KMS-11 (cell line): Measurements from ENCODE around the gene POLR2L.
A peak's percentile ranks its signal among the peaks of the same experiment; 100 is the strongest.

Experiments
- H2AFZ ChIP-seq: fragments of 200-600 bp; sonication (generic); 2 replicates; pipeline ENCODE4 v1.6.1; 2016; ENCODE audit warnings: antibody characterized with exemption, mixed run types, low read depth
- H3K27ac ChIP-seq: fragments of 200-600 bp; sonication (generic); 2 replicates; pipeline ENCODE4 v1.6.1; 2016; ENCODE audit warnings: mild to moderate bottlenecking, mixed run types
- H3K27me3 ChIP-seq: fragments of 200-600 bp; sonication (generic); 2 replicates; pipeline ENCODE4 v1.6.1; 2017; ENCODE audit warnings: mild to moderate bottlenecking, low read depth, mixed run types, moderate library complexity; ENCODE audit not compliant: insufficient read depth
- H3K36me3 ChIP-seq: fragments of 200-600 bp; sonication (generic); 2 replicates; pipeline ENCODE4 v1.6.1; 2017; ENCODE audit warnings: mild to moderate bottlenecking, mixed run types; ENCODE audit not compliant: insufficient read depth
- H3K4me1 ChIP-seq: fragments of 200-600 bp; sonication (generic); 2 replicates; pipeline ENCODE4 v1.6.1; 2016; ENCODE audit warnings: mild to moderate bottlenecking, low read depth, mixed run types; ENCODE audit not compliant: poor library complexity, severe bottlenecking
- H3K4me2 ChIP-seq: fragments of 200-600 bp; sonication (generic); 2 replicates; pipeline ENCODE4 v1.7.0; 2016; ENCODE audit warnings: mild to moderate bottlenecking, mixed run types
- H3K4me3 ChIP-seq: fragments of 200-600 bp; sonication (generic); IDR thresholded peaks from 2 replicates; pipeline ENCODE4 v1.6.1; 2017; ENCODE audit warnings: low read depth, low read length, mixed read lengths; ENCODE audit not compliant: insufficient read depth
- H3K79me2 ChIP-seq: fragments of 200-600 bp; sonication (generic); 2 replicates; pipeline ENCODE4 v1.6.1; 2016; ENCODE audit warnings: low read depth, mixed run types; ENCODE audit not compliant: insufficient read depth
- H3K9ac ChIP-seq: fragments of 200-600 bp; sonication (generic); 2 replicates; pipeline ENCODE4 v1.6.1; 2016; ENCODE audit warnings: mild to moderate bottlenecking, mixed run types
- H4K20me1 ChIP-seq: fragments of 200-600 bp; sonication (generic); 2 replicates; pipeline ENCODE4 v1.6.1; 2016; ENCODE audit warnings: mild to moderate bottlenecking, mixed run types; ENCODE audit not compliant: insufficient read depth
- TF ChIP-seq, protein P1 (sequence below): fragments of 200-600 bp; sonication (generic); conservative IDR thresholded peaks from 2 replicates; pipeline ENCODE4 v1.6.1; 2017; ENCODE audit warnings: low read depth, mild to moderate bottlenecking, antibody characterized with exemption, low read length, moderate library complexity, mixed read lengths

POLR2L gene

DNA sequence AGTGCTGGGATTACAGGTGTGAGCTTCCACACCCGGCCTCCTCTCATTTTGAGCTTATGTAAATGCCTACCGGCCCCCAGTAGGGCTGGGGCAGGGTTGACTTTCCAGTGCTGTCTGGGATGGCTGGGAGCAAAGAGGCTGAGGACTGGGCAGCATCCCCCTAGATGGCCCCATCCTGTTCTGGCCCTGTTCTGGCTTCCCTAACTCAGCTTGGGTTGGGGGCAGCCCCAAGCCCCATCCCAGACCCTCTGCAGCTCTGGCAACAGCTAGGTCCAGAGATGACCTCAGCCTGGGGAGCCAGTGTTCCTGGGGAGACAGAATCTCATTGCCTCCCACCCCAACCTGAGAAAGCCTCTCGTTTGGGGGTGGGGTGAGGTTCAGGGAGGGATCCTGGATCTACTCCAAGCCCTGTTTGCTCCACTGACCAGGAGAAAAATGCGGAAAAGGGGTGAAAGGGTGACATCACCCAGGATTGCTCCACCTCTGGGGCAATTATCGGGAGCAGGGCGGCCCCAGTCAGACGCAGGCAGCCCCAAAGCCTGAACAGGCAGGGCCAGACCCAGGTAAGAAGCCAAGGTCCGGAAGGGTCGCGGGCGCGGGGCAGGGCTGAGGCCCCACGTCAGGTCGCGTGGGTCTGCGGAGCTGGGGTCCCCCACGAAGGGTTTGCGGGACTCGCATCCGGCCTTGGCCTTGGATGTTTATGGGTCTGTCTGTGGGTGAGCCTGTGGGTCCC lies 23.8 kb downstream of the POLR2L start, which contains the start of gene PNPLA2:
Gene PNPLA2 (plus strand): TSS at position 519 of the 733 bp plus-strand sequence. CDS start 805 bp downstream, outside the sequence.
- peak within 1 kb of the TSS; percentile 66 for H3K9ac ChIP-seq
- peak within 1 kb of the TSS; percentile 81 for H3K4me2 ChIP-seq
- H3K79me2 ChIP-seq: no peaks in the 10 kb centered on the region; the same call in 1 of the 2 replicates
- TF ChIP-seq, protein P1, sequence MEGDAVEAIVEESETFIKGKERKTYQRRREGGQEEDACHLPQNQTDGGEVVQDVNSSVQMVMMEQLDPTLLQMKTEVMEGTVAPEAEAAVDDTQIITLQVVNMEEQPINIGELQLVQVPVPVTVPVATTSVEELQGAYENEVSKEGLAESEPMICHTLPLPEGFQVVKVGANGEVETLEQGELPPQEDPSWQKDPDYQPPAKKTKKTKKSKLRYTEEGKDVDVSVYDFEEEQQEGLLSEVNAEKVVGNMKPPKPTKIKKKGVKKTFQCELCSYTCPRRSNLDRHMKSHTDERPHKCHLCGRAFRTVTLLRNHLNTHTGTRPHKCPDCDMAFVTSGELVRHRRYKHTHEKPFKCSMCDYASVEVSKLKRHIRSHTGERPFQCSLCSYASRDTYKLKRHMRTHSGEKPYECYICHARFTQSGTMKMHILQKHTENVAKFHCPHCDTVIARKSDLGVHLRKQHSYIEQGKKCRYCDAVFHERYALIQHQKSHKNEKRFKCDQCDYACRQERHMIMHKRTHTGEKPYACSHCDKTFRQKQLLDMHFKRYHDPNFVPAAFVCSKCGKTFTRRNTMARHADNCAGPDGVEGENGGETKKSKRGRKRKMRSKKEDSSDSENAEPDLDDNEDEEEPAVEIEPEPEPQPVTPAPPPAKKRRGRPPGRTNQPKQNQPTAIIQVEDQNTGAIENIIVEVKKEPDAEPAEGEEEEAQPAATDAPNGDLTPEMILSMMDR: no peak
- H3K4me3 ChIP-seq: no peak within 1 kb of the TSS
- peak within 1 kb of the TSS; percentile 51 for H3K27ac ChIP-seq
- no peaks in the 10 kb centered on the region for H3K36me3 ChIP-seq
- H3K4me1 ChIP-seq: peaks cover 9% of the 10 kb centered on the region
- no peaks in the 10 kb centered on the region for H4K20me1 ChIP-seq
- no peaks in the 10 kb centered on the region for H3K27me3 ChIP-seq
- peak within 1 kb of the TSS; percentile 47; the same call in 1 of the 2 replicates for H2AFZ ChIP-seq

DNA sequence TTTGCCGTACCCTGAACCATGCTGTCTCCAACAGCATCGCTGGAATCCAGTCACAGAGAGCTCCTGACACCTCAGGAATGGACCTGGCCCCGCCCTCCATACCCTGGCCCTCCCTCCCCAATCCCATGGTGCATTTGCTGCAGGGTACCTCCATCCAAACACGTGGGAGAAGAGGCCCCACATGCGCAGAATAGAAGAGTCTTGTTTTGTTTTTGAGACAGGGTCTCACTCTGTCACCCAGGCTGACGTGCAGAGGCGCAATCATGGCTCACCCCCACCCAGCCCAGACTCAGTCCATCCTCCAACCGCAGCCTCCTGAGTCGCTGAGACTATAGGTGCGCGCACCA lies 25.9 kb downstream of the POLR2L start:
- Histone ChIP-seq H3K27ac (no peak overlapping the region), H3K79me2 (peaks cover 8% of the 10 kb centered on the region), H3K4me1 (peaks cover 15% of the 10 kb centered on the region), H3K4me2 (no peak overlapping the region), H3K4me3 (no peak overlapping the region), H4K20me1 (no peaks in the 10 kb centered on the region), H3K9ac (no peak overlapping the region), H2AFZ (no peak overlapping the region), H3K27me3 (no peaks in the 10 kb centered on the region), H3K36me3 (peaks cover 6% of the 10 kb centered on the region; the same call in 1 of the 2 replicates)
- TF ChIP-seq, protein P1: no peak

GRCh38 chr11:815675-816432 lies 26.5 kb downstream of the POLR2L start:
- Histone ChIP-seq H4K20me1 (no peaks in the 10 kb centered on the region), H2AFZ (no peak overlapping the region), H3K27ac (no peak overlapping the region), H3K79me2 (peaks cover 13% of the 10 kb centered on the region), H3K36me3 (peaks cover 6% of the 10 kb centered on the region; the same call in 1 of the 2 replicates), H3K4me1 (peaks cover 17% of the 10 kb centered on the region), H3K4me3 (no peak overlapping the region), H3K4me2 (no peak overlapping the region), H3K27me3 (no peaks in the 10 kb centered on the region), H3K9ac (no peak overlapping the region)
- TF ChIP-seq, protein P1: no peak

DNA sequence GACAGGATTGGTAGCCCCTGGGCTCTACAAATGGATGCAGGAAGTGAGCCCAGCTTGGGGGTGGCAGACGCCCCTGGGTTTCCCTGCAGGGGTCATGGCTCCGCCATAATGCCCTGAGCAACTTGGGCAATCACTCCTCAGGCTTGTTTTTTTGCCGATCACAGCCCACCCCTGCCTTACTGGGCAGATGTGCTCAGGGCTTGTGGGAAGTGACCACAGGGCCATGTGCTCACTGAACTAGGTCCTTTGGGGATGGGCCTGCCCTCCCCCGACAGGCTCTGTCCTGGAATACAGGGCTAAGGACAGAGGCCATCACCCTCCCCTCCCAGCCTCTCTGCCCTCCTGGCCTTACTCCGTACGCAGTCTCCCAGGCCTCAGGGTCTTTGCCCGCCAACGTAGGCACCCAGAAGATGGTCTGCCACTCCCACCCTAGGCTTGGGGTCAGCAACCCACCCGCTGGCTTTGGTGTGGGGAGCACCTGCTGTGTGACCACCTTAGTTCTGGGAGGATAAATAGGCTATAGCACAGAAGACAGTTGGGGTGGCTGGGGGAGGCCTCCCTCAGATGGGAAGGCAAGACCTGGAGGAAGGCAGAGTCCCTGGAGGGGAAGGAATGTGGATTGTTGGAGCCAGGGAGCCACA lies 28.8 kb downstream of the POLR2L start:
- no peak overlapping the region for H3K9ac ChIP-seq

More for the DNA sequence above, 28.8 kb downstream of the POLR2L start:
- TF ChIP-seq, protein P1: no peak
- no peak overlapping the region for H3K4me2 ChIP-seq
- H2AFZ ChIP-seq: no peak overlapping the region
- H3K36me3 ChIP-seq: peaks cover 6% of the 10 kb centered on the region; the same call in 1 of the 2 replicates
- H4K20me1 ChIP-seq: no peaks in the 10 kb centered on the region
- no peaks in the 10 kb centered on the region for H3K27me3 ChIP-seq
- H3K4me3 ChIP-seq: no peak overlapping the region
- no peak overlapping the region for H3K27ac ChIP-seq
- H3K4me1 ChIP-seq: peaks cover 13% of the 10 kb centered on the region
- H3K79me2 ChIP-seq: peaks cover 32% of the 10 kb centered on the region
